Neural progenitor cell (in vitro differentiated cells): Measurements from ENCODE around the gene OR6B1. TPM values are rescaled to one million over a fixed set of nuclear protein-coding genes. Genes with fewer than 3 reads are reported as not detected.

Source experiments
- DNase-seq: peaks from one replicate; pipeline ENCODE4 v3.0.0-alpha.2; 2016; ENCODE audit warnings: low spot score
- H2AFZ ChIP-seq: fragments of 200-600 bp; sonication (generic); replicated peaks from 2 replicates; pipeline ENCODE4 v1.6.1; 2016; ENCODE audit warnings: antibody characterized with exemption
- H3F3A ChIP-seq: fragments of 200-600 bp; sonication (generic); 2 replicates; pipeline ENCODE4 v1.6.1; 2016; ENCODE audit warnings: antibody characterized with exemption, low read depth
- H3K27ac ChIP-seq: fragments of 200-600 bp; sonication (generic); 2 replicates; pipeline ENCODE4 v1.5.1; 2016; ENCODE audit warnings: mild to moderate bottlenecking
- H3K27me3 ChIP-seq: fragments of 200-600 bp; sonication (generic); 2 replicates; pipeline ENCODE4 v1.6.1; 2016; ENCODE audit warnings: mild to moderate bottlenecking, moderate library complexity
- H3K36me3 ChIP-seq: fragments of 200-600 bp; sonication (generic); 2 replicates; pipeline ENCODE4 v1.5.1; 2016
- H3K4me1 ChIP-seq: fragments of 200-600 bp; sonication (generic); 2 replicates; pipeline ENCODE4 v1.6.1; 2016; ENCODE audit warnings: mixed run types
- H3K4me2 ChIP-seq: fragments of 200-600 bp; sonication (generic); 2 replicates; pipeline ENCODE4 v1.6.1; 2016
- H3K4me3 ChIP-seq: fragments of 200-600 bp; sonication (generic); 2 replicates; pipeline ENCODE4 v1.5.1; 2016
- H3K79me2 ChIP-seq: fragments of 200-600 bp; sonication (generic); 2 replicates; pipeline ENCODE4 v1.6.1; 2016; ENCODE audit warnings: low read depth
- H3K9ac ChIP-seq: fragments of 200-600 bp; sonication (generic); 2 replicates; pipeline ENCODE4 v1.6.1; 2016
- H3K9me3 ChIP-seq: fragments of 200-600 bp; sonication (generic); 2 replicates; pipeline ENCODE4 v1.5.1; 2016; ENCODE audit warnings: low read depth
- H4K20me1 ChIP-seq: fragments of 200-600 bp; sonication (generic); 2 replicates; pipeline ENCODE4 v1.6.1; 2016; ENCODE audit warnings: low read depth
- H3K27ac Mint-ChIP-seq: 3 replicates; pipeline ENCODE4 v1.8.0; 2021; ENCODE audit warnings: mixed read lengths
- H3K27me3 Mint-ChIP-seq: 2 replicates; pipeline ENCODE4 v1.8.0; 2022; ENCODE audit warnings: low read depth, mild to moderate bottlenecking, inconsistent platforms, moderate library complexity, mixed read lengths; ENCODE audit not compliant: insufficient read depth
- H3K36me3 Mint-ChIP-seq: 3 replicates; pipeline ENCODE4 v1.8.0; 2021; ENCODE audit warnings: mixed read lengths
- H3K4me1 Mint-ChIP-seq: 3 replicates; pipeline ENCODE4 v1.8.0; 2021; ENCODE audit warnings: mixed read lengths
- H3K4me3 Mint-ChIP-seq: 3 replicates; pipeline ENCODE4 v1.8.0; 2021; ENCODE audit warnings: mild to moderate bottlenecking, moderate library complexity, mixed read lengths
- H3K9me3 Mint-ChIP-seq: 3 replicates; pipeline ENCODE4 v1.8.0; 2020; ENCODE audit warnings: mixed read lengths
- EZH2 ChIP-seq: fragments of 200-600 bp; sonication (generic); IDR thresholded peaks from 2 replicates; pipeline ENCODE4 v1.6.1; 2017; ENCODE audit warnings: antibody characterized with exemption, mild to moderate bottlenecking, moderate library complexity
- EZH2phosphoT487 ChIP-seq: fragments of 200-600 bp; sonication (generic); IDR thresholded peaks from 2 replicates; pipeline ENCODE4 v1.6.1; 2017; ENCODE audit warnings: antibody characterized with exemption
- total RNA-seq: library from RNA; depleted of rRNA; stranded (reverse); fragments of >200 nt; gene quantifications from 2 replicates; pipeline ENCODE4 v1.2.3, GENCODE V29; 2015; ENCODE audit warnings: low replicate concordance
- TF ChIP-seq, protein P1 (sequence below): fragments of 200-600 bp; sonication (generic); IDR thresholded peaks from 2 replicates; pipeline ENCODE4 v1.5.1; 2017; ENCODE audit warnings: antibody characterized with exemption, mild to moderate bottlenecking

Gene OR6B1
- total RNA-seq, 1 donor from 2014 or later = not detected

DNA sequence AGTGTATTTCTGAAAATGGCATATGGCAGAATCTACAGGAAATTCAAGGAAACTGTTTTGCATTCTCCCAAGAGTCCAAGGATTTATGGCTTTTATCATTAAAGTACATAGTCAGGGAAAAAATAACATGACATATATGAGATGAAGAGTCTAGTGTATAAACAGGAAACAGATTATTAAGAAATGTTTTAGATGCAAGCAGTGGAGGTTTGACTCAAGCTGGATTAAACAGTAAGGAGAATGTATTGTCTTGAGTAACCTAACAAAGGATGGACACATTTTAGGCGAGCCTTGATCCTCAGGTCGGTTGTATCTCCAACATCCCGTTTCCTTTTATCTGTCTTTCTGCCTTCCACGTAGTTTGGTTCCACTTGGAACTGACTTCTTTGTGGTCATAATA is 17.9 kb downstream of the OR6B1 start:
- Histone ChIP-seq H2AFZ (no peak overlapping the region), H3K9ac (no peak overlapping the region), H3K9me3 (no peaks in the 10 kb centered on the region), H3K27me3 (no peaks in the 10 kb centered on the region), H3K4me2 (no peak overlapping the region), H3K27ac (no peak overlapping the region), H3F3A (no peaks in the 10 kb centered on the region), H3K4me1 (peaks cover 6% of the 10 kb centered on the region), H3K4me3 (no peak overlapping the region), H3K79me2 (no peaks in the 10 kb centered on the region), H3K36me3 (no peaks in the 10 kb centered on the region), H4K20me1 (no peaks in the 10 kb centered on the region)
- Mint-ChIP-seq H3K27ac (no peak overlapping the region), H3K4me1 (no peaks in the 10 kb centered on the region), H3K9me3 (no peaks in the 10 kb centered on the region), H3K27me3 (peaks cover 2% of the 10 kb centered on the region), H3K4me3 (no peak overlapping the region), H3K36me3 (no peaks in the 10 kb centered on the region)
- TF ChIP-seq EZH2phosphoT487 = no peak
- TF ChIP-seq EZH2 = no peak
- TF ChIP-seq, protein P1, sequence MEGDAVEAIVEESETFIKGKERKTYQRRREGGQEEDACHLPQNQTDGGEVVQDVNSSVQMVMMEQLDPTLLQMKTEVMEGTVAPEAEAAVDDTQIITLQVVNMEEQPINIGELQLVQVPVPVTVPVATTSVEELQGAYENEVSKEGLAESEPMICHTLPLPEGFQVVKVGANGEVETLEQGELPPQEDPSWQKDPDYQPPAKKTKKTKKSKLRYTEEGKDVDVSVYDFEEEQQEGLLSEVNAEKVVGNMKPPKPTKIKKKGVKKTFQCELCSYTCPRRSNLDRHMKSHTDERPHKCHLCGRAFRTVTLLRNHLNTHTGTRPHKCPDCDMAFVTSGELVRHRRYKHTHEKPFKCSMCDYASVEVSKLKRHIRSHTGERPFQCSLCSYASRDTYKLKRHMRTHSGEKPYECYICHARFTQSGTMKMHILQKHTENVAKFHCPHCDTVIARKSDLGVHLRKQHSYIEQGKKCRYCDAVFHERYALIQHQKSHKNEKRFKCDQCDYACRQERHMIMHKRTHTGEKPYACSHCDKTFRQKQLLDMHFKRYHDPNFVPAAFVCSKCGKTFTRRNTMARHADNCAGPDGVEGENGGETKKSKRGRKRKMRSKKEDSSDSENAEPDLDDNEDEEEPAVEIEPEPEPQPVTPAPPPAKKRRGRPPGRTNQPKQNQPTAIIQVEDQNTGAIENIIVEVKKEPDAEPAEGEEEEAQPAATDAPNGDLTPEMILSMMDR = no peak
- no peak for DNase-seq

- no peak overlapping the region for H3K27ac Mint-ChIP-seq
- H3K4me1 Mint-ChIP-seq = no peaks in the 10 kb centered on the region
- TF ChIP-seq, protein P1 = no peak
- TF ChIP-seq EZH2 (no peak), EZH2phosphoT487 (no peak)
- H3K36me3 Mint-ChIP-seq = no peaks in the 10 kb centered on the region
- DNase-seq = no peak
- H3K27ac ChIP-seq = no peak overlapping the region
- peaks cover 2% of the 10 kb centered on the region for H3K27me3 Mint-ChIP-seq
- peaks cover 6% of the 10 kb centered on the region for H3K4me1 ChIP-seq
- H3K9me3 ChIP-seq = no peaks in the 10 kb centered on the region
- no peak overlapping the region for H3K4me3 ChIP-seq
- no peak overlapping the region for H3K4me3 Mint-ChIP-seq
- no peak overlapping the region for H2AFZ ChIP-seq
- H3F3A ChIP-seq = no peaks in the 10 kb centered on the region
- no peaks in the 10 kb centered on the region for H3K79me2 ChIP-seq
- no peak overlapping the region for H3K9ac ChIP-seq
- H3K4me2 ChIP-seq = no peak overlapping the region
- H3K36me3 ChIP-seq = no peaks in the 10 kb centered on the region
- no peaks in the 10 kb centered on the region for H4K20me1 ChIP-seq
- H3K27me3 ChIP-seq = no peaks in the 10 kb centered on the region
- no peaks in the 10 kb centered on the region for H3K9me3 Mint-ChIP-seq
Observed at GRCh38 chr7:144019457-144019856, 19.3 kb downstream of the OR6B1 start.

DNA sequence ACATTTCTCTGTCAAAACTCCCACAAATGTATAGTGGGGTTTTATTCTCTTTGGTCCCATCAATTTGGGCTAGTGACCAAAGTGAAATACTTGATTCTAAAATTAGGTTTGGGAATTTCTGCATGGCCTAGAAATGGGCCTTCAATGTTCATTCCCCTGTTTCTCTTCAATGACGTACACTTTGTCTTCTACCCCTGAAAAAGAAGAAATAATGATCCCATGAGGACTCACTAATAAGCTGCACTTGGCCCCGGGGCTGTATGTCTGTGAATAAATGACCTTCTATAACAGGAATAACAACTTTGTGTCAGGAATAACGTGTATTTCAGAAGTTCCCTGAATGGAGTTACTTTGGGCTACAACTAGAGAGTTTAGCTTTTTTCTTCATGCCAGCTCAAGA is 20.2 kb downstream of the OR6B1 start:
- Histone ChIP-seq H4K20me1 (no peaks in the 10 kb centered on the region), H3K27ac (no peak overlapping the region), H3K4me3 (no peak overlapping the region), H3F3A (no peaks in the 10 kb centered on the region), H3K4me1 (peaks cover 6% of the 10 kb centered on the region), H2AFZ (no peak overlapping the region), H3K79me2 (no peaks in the 10 kb centered on the region), H3K4me2 (no peak overlapping the region), H3K36me3 (no peaks in the 10 kb centered on the region), H3K9ac (no peak overlapping the region), H3K9me3 (no peaks in the 10 kb centered on the region), H3K27me3 (no peaks in the 10 kb centered on the region)
- no peaks in the 10 kb centered on the region for H3K27me3 Mint-ChIP-seq
- no peaks in the 10 kb centered on the region for H3K9me3 Mint-ChIP-seq
- TF ChIP-seq, protein P1 = no peak
- TF ChIP-seq EZH2phosphoT487 (no peak), EZH2 (no peak)
- H3K4me1 Mint-ChIP-seq = no peaks in the 10 kb centered on the region
- H3K4me3 Mint-ChIP-seq = no peak overlapping the region
- no peaks in the 10 kb centered on the region for H3K36me3 Mint-ChIP-seq
- no peak overlapping the region for H3K27ac Mint-ChIP-seq
- no peak for DNase-seq
